ENCODE measurements around the gene KIF6.

KIF6 gene

GRCh38 chr6:39664173-39664572 is 61.0 kb downstream of the KIF6 start:
- no peak overlapping the region for H3K4me3 ChIP-seq (ENCODE audit: low read depth, low read length)
- no peak for TF ChIP-seq CTCF (IDR thresholded peaks at IDR 0.05; ENCODE audit: low read depth, low read length)

- TF ChIP-seq CTCF (IDR thresholded peaks at IDR 0.05; ENCODE audit: low read depth, low read length): no peak
- no peak overlapping the region for H3K4me3 ChIP-seq (ENCODE audit: low read depth, low read length)
These were observed 67.7 kb downstream of the KIF6 start for GRCh38 chr6:39657355-39658135.

GRCh38 chr6:39654121-39654520 is 71.1 kb downstream of the KIF6 start:
- TF ChIP-seq CTCF (IDR thresholded peaks at IDR 0.05; ENCODE audit: low read depth, low read length): no peak
- H3K4me3 ChIP-seq (ENCODE audit: low read depth, low read length): no peak overlapping the region

- H3K4me3 ChIP-seq (ENCODE audit: low read depth, low read length): no peak overlapping the region
- TF ChIP-seq CTCF (IDR thresholded peaks at IDR 0.05; ENCODE audit: low read depth, low read length): no peak
These were observed 71.6 kb downstream of the KIF6 start for GRCh38 chr6:39653612-39654011.

- no peak overlapping the region for H3K4me3 ChIP-seq (ENCODE audit: low read depth, low read length)
- TF ChIP-seq CTCF (IDR thresholded peaks at IDR 0.05; ENCODE audit: low read depth, low read length): no peak
These were observed 75.2 kb downstream of the KIF6 start for GRCh38 chr6:39649996-39650395.

- TF ChIP-seq CTCF (IDR thresholded peaks at IDR 0.05; ENCODE audit: low read depth, low read length): no peak
These were observed 78.3 kb downstream of the KIF6 start for GRCh38 chr6:39646751-39647420.

GRCh38 chr6:39642270-39642669 is 82.9 kb downstream of the KIF6 start:
- TF ChIP-seq CTCF (IDR thresholded peaks at IDR 0.05; ENCODE audit: low read depth, low read length): no peak
- no peak overlapping the region for H3K4me3 ChIP-seq (ENCODE audit: low read depth, low read length)

More at GRCh38 chr6:39646751-39647420, 78.3 kb downstream of the KIF6 start:
- H3K4me3 ChIP-seq (ENCODE audit: low read depth, low read length): no peak overlapping the region

All from WI38 (cell line).